Endothelial cell of umbilical vein (primary cell): ENCODE results near the gene NELL2. TPM values are rescaled to one million over a fixed set of nuclear protein-coding genes. Genes with fewer than 3 reads are reported as not detected.

Source experiments
- BruUV-seq: library from RNA; stranded (reverse); fragments of 400-500 nt; replicated peaks from 2 replicates; lab custom pipeline; 2021; lab: Mats Ljungman, UMichigan
- CTCF ChIA-PET: fragments of 300-600, 350-600 bp; sonication (Branson Sonifier 250); formaldehyde crosslinking; loops from one replicate; lab custom pipeline; 2021; ENCODE audit warnings: antibody characterized with exemption, inconsistent platforms; lab: Charles Lee
- POLR2A ChIA-PET: fragments of 300-600, 350-600 bp; sonication (Branson Sonifier 250); formaldehyde crosslinking; loops from one replicate; lab custom pipeline; 2021; ENCODE audit warnings: antibody characterized with exemption, inconsistent platforms; lab: Charles Lee
- DNase-seq: peaks from one replicate; pipeline ENCODE4 v3.0.0-alpha.2; 2011; ENCODE audit warnings: low read depth, low spot score
- FAIRE-seq: peaks from 2 replicates; lab custom pipeline; 2011; peaks lifted over from hg19 to GRCh38; lab: Jason Lieb, UNC
- H2AFZ ChIP-seq: 2 replicates; pipeline ENCODE4 v1.6.0; 2012; ENCODE audit warnings: low read depth, low read length, control low read depth, inconsistent platforms
- H3K27ac ChIP-seq: 2 replicates; pipeline ENCODE4 v1.5.1; 2011; ENCODE audit warnings: low read depth, mild to moderate bottlenecking, control low read depth, low read length, moderate library complexity; ENCODE audit not compliant: insufficient read depth
- H3K27me3 ChIP-seq, 2 experiments: 2 replicates each; pipeline versions ENCODE4 v1.6.0 to v1.6.1; 2011; ENCODE audit warnings: low read length in 2 of 2, mixed read lengths in 1 of 2; ENCODE audit not compliant: control insufficient read depth in 2 of 2, insufficient read depth in 2 of 2
- H3K36me3 ChIP-seq, 2 experiments: 2 replicates in 1 of 2; 3 replicates in 1 of 2; pipeline ENCODE4 v1.5.1; 2011; ENCODE audit warnings: low read length in 2 of 2, mild to moderate bottlenecking in 1 of 2, moderate library complexity in 1 of 2; ENCODE audit not compliant: control insufficient read depth in 2 of 2, insufficient read depth in 2 of 2; ENCODE audit errors: extremely low read depth in 1 of 2
- H3K4me1 ChIP-seq: 3 replicates; pipeline ENCODE4 v1.5.1; 2011; ENCODE audit warnings: mild to moderate bottlenecking, low read length; ENCODE audit not compliant: control insufficient read depth, insufficient read depth; ENCODE audit errors: extremely low read depth
- H3K4me2 ChIP-seq: 2 replicates; pipeline ENCODE4 v1.6.1; 2011; ENCODE audit warnings: low read length, control low read depth, mixed read lengths; ENCODE audit not compliant: insufficient read depth
- H3K4me3 ChIP-seq, 3 experiments: fragments of 200-600 bp in 1 of 3; sonication (generic), shearing (Covaris generic) in 1 of 3; replicated peaks in 1 of 3; 2 replicates each; pipeline ENCODE4 v1.5.1; 2011 to 2016; ENCODE audit warnings: control low read depth in 3 of 3, low read length in 3 of 3, mild to moderate bottlenecking in 2 of 3, inconsistent platforms in 1 of 3, low read depth in 1 of 3, moderate library complexity in 1 of 3; ENCODE audit not compliant: insufficient read depth in 1 of 3
- H3K79me2 ChIP-seq: 2 replicates; pipeline ENCODE4 v1.6.0; 2012; ENCODE audit warnings: low read length, inconsistent platforms; ENCODE audit not compliant: control insufficient read depth, insufficient read depth
- H3K9ac ChIP-seq: replicated peaks from 2 replicates; pipeline ENCODE3; 2011; ENCODE audit warnings: low read length, control low read depth; ENCODE audit not compliant: insufficient read depth; ENCODE audit errors: extremely low read depth
- H3K9me1 ChIP-seq: replicated peaks from 3 replicates; pipeline ENCODE4 v1.6.0; 2011; ENCODE audit warnings: mild to moderate bottlenecking, low read length; ENCODE audit not compliant: control insufficient read depth, insufficient read depth; ENCODE audit errors: extremely low read depth
- H3K9me3 ChIP-seq: replicated peaks from 2 replicates; pipeline ENCODE4 v1.5.1; 2012; ENCODE audit warnings: low read length, inconsistent platforms; ENCODE audit not compliant: control insufficient read depth, insufficient read depth
- H4K20me1 ChIP-seq: replicated peaks from 2 replicates; pipeline ENCODE3; 2011; ENCODE audit warnings: mild to moderate bottlenecking, low read length; ENCODE audit not compliant: control insufficient read depth, insufficient read depth; ENCODE audit errors: extremely low read depth
- CTCF ChIP-seq, 2 donors: IDR thresholded peaks; 1 replicate in 1 of 2; 2 replicates in 1 of 2; pipeline ENCODE4 v1.5.1; 2011; ENCODE audit warnings: low read length in 2 of 2, mild to moderate bottlenecking in 2 of 2, moderate library complexity in 2 of 2, control low read depth in 1 of 2, inconsistent platforms in 1 of 2, low read depth in 1 of 2; ENCODE audit not compliant: insufficient read depth in 1 of 2; ENCODE audit errors: extremely low read depth in 1 of 2
- EZH2 ChIP-seq: IDR thresholded peaks from 2 replicates; pipeline ENCODE4 v1.6.1; 2012; ENCODE audit warnings: borderline replicate concordance, low read depth, mild to moderate bottlenecking, moderate library complexity, low read length, inconsistent platforms; ENCODE audit not compliant: severe bottlenecking
- FOS ChIP-seq: IDR thresholded peaks from 2 replicates; pipeline ENCODE4 v1.6.1; 2011; ENCODE audit warnings: mild to moderate bottlenecking, low read length, moderate library complexity, borderline replicate concordance; ENCODE audit not compliant: insufficient read depth
- GATA2 ChIP-seq: IDR thresholded peaks from 2 replicates; pipeline ENCODE4 v1.7.0; 2011; ENCODE audit warnings: low read depth, mild to moderate bottlenecking, moderate library complexity, mixed read lengths, low read length; ENCODE audit not compliant: insufficient read length, insufficient read depth
- JUN ChIP-seq: IDR thresholded peaks from 2 replicates; pipeline ENCODE4 v1.6.1; 2011; ENCODE audit warnings: borderline replicate concordance, low read depth; ENCODE audit not compliant: insufficient read length, insufficient read depth
- MYC ChIP-seq: IDR thresholded peaks from one replicate; pipeline ENCODE4 v1.6.1; 2011; ENCODE audit warnings: mild to moderate bottlenecking, low read depth, low read length
- POLR2A ChIP-seq: IDR thresholded peaks from 2 replicates; pipeline ENCODE4 v1.6.1; 2012; ENCODE audit warnings: low read depth, mild to moderate bottlenecking, control low read depth, low read length
- POLR2AphosphoS5 ChIP-seq: IDR thresholded peaks from 2 replicates; pipeline ENCODE4 v1.6.1; 2012; ENCODE audit warnings: low read depth, mild to moderate bottlenecking, control low read depth, low read length, moderate library complexity; ENCODE audit not compliant: insufficient read depth
- dilution Hi-C: fragments of 300-500 bp; cut with MboI; formaldehyde crosslinking; loops from one replicate; pipeline ENCODE4 v1.15.0; 2019; ENCODE audit warnings: low sequenced_read_pairs; ENCODE audit not compliant: extremely low pct_ligation_motif_present
- intact Hi-C: fragments of 100-400 bp; cut with micrococcal nuclease; formaldehyde crosslinking; loops from one replicate; pipeline ENCODE4 v1.10.0; 2022
- polyA plus RNA-seq, 4 experiments: library from polyadenylated mRNA; depleted of rRNA in 3 of 4; stranded (reverse) in 3 of 4; unstranded in 1 of 4; fragments of >200 nt; gene quantifications; 2 replicates each; pipeline versions ENCODE4 v1.2.1 to v1.2.3, GENCODE V29; 2011 to 2012; ENCODE audit warnings: missing spikeins in 1 of 4
- total RNA-seq: library from RNA; stranded (reverse); gene quantifications from 2 replicates; pipeline ENCODE4 v1.2.3, GENCODE V29; 2021
- TF ChIP-seq, protein P1 (sequence below): IDR thresholded peaks from 2 replicates; pipeline ENCODE4 v1.6.1; 2011; ENCODE audit not compliant: insufficient read depth, insufficient read length

Gene NELL2
- total and polyA plus RNA-seq, 2 donors (not counting 3 experiments of a cell fraction or from before 2014, with no cell fraction given) = 0.11 to 0.49 TPM

GRCh38 chr12:44546060-44546459, 330.1 kb downstream of the NELL2 start:
- TF ChIP-seq EZH2 = no peak
- no peak for TF ChIP-seq FOS
- no peak for TF ChIP-seq MYC
- TF ChIP-seq POLR2AphosphoS5 = no peak
- TF ChIP-seq POLR2A = no peak
- TF ChIP-seq, protein P1, sequence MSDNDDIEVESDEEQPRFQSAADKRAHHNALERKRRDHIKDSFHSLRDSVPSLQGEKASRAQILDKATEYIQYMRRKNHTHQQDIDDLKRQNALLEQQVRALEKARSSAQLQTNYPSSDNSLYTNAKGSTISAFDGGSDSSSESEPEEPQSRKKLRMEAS = no peak
- TF ChIP-seq JUN = no peak
- no peak for TF ChIP-seq CTCF (IDR thresholded peaks at IDR 0.05; ENCODE audit: extremely low read depth in 1 of 2, insufficient read depth in 1 of 2, low read depth in 1 of 2, low read length in 2 of 2)
- no peak for TF ChIP-seq GATA2
- BruUV-seq = no TSS peak
- H4K20me1 ChIP-seq = no peaks in the 10 kb centered on the region
- H3K27ac ChIP-seq = no peak overlapping the region
- FAIRE-seq (peak; percentile 15), DNase-seq (no peak)
- H3K27me3 ChIP-seq = no peaks in the 10 kb centered on the region
- no peaks in the 10 kb centered on the region for H3K79me2 ChIP-seq
- H3K36me3 ChIP-seq = no peaks in the 10 kb centered on the region
- H3K9ac ChIP-seq = no peak overlapping the region
- dilution Hi-C loops (no loop called here), intact Hi-C loops (no loop called here)
- H2AFZ ChIP-seq = no peak overlapping the region
- POLR2A ChIA-PET = no interaction called here
- H3K4me2 ChIP-seq = no peak overlapping the region
- CTCF ChIA-PET = no interaction called here
- H3K4me3 ChIP-seq = no peak overlapping the region
- H3K9me3 ChIP-seq = no peaks in the 10 kb centered on the region
- no peaks in the 10 kb centered on the region for H3K4me1 ChIP-seq
- H3K9me1 ChIP-seq = no peaks in the 10 kb centered on the region
